ENCODE data around the gene CHN2.

Gene CHN2

DNA sequence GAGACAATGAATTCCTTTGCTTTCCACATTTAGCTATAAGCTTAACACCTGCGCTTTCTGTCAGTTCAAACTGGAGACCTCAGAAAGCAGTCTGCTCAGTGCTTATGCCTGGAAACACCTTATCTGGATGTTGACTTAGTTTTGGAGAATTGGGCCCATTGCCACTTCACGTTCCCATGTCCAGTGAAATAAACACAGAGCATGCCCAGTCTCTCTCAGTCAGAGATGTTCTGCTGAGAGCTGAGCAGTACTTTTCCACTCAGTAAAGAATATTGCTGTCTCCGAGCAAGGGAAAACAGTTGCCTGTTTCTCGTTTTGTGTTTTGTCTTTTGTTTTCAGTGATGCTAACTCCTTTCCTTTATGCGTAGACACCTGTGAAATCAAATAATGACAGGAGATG lies 285.9 kb downstream of the CHN2 start:
- DNase-seq, result no peak

DNA sequence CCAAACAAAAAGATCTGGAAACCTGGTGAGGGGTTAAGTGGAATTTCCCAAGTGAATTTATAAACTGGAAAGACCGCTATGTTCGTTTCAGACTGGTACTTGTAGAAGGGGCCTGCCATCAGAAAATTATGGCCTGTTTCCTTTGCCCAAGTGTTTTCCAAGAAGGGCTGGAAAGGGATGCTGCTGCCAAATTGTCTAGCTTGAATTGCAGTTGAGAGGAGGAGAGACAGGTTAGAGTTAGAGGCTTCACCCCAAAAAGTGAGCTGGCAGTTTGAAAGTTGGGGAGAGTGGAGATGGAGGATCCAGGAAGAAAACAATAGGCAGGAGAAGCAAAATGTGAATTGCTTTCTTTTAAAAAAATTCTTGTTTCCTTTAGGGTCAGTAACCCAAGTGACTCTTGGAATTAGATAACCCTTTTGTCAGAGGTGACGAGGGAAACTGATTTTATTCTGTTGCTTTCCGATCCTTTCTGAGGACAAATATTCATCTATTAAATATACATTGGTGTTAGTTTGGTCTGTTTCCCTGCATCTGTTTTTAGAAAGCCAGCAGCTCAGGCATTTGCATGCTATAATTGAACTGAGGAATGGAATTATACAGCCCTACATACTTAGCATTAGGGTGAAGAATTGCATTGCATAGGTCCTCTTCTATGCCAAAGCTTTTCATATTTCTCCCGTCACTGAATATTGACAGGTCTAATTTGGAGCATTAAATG lies 286.5 kb downstream of the CHN2 start:
- no peak for DNase-seq

DNA sequence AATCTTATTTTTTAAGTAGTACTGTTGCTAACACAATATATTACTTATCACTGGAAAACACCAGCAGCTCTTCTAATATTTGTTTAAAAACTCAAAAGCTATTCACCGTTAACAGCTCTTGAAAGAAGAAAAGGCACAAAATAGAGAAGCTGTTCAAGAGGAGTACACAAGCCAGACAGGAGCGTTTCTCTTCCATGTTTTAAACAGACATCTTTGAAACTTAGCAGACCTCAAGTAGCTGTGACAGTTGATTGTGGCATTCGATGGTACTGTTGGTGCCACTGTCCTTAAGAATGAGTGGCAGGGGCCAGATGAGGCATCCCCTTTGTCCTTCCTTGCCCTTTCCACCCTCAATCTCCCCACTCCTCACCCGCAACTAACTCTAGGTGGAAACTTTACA lies 287.5 kb downstream of the CHN2 start:
- no peak for DNase-seq

DNA sequence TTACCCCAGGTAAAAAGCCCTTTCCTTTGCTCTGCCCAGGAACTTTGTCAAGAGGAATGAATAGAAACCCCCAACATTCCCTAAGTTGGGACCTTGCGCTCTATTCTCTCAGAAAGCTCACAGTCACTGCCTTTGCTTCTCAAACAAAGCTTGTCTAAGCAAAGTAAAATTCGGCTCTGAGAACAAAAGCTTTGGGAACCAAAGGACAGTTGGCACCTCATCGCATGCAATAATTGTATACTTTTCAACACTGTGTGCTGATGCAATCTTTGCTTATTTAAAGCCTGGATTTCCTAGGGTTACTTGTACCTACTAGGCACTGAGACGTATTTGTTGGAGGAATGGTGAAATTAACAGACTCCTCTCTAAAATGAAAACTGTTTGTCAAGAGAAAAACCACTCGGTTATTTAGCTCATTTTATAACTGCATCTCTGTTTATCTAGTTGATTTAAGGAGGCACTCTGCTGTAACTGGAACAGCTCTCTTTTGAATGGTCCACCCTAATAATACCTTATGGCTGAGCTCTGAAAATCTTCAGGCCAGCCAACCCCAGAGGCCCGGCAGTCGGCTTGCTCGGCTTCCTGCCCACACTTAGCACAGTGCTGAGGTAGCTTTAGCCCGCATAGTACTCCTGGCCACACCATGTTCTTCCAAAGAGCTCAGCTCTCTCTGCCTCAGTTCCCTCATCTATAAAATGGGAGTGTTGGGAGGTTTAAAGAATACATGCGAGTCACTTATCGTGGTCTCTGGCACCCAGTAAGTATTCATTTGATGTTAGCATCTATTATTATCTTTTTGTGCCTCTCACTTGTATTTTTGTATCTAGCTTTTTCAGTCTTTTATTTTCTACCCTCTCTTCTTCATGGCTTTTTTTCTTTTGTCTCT lies 288.9 kb downstream of the CHN2 start:
- DNase-seq, result no peak

DNA sequence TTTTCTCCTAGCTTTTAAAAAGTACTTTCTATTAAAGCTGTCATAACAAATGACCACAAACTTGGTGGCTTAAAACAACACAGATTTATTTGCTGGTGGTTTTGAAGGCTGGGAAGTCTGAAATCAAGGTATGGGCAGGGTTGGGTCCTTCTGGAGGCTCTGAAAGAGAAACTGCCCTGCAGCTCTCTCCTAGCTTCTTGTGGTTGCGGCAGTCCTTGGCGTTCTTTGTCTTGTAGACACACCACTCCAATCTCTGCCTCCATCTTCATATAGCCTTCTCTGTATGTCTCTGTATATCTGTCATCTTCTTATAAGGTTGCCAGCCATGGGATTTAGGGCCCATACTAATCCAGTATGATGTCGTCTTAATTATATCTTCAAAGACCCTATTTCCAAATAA lies 289.7 kb downstream of the CHN2 start:
- no peak for DNase-seq

DNA sequence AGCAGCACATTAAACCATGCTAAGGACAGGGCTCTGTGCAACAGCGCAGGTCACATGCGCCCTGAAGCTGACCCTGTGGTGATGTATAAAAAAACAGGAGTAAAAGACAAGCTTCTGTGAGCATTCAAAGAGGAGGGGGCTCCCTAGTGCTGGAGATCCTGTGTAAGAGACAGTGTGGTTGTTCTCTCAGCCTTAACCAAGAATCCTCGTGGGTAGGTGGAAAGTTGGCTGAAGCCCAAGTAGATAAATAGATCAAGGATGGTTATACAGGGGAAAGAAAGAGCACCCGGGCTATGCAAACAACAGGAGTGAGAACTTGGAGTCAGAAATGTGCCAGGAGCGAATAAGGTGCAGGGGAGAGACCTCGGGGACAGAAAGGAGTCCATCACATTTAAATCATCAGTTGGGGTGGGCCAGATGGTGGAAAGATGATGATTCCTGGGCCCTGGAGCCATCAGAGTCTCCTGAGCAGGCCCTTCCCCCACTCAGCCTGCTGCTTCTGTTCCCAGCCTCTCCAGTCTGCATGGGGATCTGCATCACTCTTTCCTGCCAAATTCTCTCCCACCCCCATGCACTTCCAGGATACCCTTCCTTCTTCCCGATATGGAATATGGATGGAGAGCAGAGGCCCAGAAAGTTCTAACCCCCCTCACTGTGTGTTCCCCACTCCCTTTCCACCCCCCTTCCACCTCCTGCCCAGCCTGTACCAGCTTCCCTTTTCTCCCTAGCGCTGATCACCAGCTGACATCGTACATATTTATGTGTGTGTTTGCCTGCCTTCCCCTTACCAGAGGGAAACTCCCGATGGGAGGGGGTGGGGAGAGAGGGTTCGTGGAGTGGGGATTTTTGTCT lies 291.0 kb downstream of the CHN2 start:
- no peak for DNase-seq

DNA sequence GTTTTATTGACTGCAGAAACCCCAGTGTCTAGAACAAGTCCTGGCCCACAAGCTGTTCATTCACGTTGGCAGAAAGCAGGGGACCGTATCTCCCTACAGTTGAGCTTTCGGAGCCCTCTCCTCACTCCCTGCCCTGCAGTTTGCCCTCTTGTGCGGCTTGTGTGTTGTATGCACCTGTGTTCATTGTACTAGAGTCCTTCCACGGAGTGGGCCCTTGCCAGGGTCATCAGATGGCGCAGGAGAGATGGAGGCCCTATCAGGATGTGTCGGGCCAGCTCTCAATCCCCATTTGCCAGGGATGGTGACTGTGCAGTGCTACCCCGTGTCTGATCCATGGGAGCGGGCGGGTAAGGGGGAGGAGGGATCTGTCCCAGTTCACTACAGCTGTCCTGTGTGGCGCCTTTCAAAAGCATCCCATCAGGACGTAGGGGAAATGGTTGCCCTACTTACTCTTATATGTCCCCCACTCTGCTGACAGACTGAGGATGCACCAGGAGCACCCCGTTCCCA lies 291.7 kb downstream of the CHN2 start:
- no peak for DNase-seq

DNA sequence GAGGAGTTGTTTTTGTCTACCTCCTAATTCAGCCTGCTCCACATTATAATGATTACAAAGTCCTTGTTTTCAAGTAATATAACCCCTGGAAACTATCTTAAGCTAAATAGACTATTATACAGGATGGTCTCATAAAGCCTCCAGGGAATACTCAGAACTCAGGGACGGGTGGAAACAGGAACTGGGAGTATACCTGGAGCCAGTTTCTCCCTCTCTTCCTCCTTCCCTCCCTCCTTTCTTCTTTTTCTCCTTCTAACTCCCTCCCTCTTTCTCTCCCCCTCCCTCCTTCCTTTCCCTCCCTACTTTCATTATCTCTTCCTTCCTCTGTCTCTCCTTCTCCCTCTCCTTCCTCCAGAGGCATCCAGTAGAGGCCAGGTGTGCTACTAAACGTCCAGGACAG lies 292.8 kb downstream of the CHN2 start:
- DNase-seq, result no peak

DNA sequence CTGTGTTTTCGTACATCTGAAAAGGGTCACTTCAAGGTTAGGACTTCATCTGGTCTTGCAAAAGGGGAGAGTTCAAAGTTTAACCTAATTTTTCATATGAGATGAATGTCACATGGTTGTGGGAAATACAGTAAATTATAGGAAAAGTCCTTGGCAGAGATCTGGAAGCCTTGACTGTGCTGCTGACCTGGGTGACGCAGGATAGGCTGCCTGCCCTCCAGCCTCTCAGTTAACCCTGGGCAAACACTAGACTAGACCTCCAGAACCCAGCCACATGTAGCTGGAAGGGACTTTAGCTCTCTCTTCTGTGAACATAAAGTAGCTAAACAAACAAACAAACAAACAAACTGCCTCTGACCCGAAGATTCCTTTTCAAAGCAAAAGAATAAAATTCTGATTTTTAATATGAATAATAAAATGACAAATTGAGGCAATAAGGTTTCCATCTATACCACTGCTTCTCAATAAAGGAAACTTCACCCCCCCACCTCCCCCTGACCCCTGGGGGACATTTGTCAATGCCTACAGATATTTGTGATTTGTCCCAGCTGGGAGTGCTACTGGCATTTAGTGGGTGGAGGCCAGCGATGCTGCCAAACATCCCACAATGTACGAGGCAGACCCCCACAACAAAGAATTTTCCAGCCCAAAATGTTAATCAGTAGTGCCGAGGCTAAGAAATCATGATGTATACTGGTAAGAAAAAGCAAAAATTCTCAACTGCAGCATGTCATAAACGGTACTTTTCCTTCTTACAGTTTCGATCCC lies 293.8 kb downstream of the CHN2 start:
- no peak for DNase-seq

DNA sequence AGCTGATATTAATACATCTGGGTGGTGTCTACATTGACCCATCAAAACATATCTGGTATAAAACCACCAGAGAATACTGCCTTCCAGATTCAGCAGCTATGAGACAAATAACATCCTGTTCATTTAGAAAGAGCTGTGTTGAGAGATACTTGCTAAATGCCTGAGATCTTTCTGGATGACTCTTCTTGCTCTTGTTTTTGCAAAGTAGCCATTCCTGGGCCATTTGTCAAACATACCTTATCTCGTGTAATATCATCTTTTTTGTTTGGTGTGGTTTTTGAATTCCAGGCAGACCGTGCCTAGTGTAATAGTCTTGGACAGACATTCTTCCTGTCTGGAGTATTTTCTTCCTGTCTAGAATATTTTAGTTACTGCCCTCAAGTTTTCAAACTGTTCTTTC lies 294.4 kb downstream of the CHN2 start:
- DNase-seq, result no peak

DNA sequence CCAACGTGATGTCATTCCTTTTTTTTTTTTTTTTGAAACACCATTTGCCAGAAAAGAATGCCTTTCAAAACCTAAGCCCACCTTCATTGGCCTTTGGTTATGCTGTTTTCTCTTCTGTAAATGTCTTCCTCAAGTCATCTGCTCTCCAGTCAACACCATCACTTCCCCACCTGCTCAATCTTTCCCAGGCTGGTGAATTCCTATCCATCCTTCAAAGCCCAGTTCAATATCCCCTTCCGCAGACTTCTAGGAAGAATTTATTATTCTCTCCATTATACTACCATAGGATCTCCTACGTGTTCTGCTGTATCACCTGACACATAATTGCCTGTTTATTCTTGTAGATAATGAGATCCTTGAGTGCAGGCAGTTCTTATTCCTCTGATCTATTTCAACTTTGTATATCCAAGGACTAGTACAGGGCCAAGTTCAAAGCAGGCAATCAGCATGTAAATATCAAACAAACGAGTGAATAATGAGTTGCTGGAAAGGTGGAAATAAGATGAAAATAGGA lies 295.6 kb downstream of the CHN2 start:
- no peak for DNase-seq

DNA sequence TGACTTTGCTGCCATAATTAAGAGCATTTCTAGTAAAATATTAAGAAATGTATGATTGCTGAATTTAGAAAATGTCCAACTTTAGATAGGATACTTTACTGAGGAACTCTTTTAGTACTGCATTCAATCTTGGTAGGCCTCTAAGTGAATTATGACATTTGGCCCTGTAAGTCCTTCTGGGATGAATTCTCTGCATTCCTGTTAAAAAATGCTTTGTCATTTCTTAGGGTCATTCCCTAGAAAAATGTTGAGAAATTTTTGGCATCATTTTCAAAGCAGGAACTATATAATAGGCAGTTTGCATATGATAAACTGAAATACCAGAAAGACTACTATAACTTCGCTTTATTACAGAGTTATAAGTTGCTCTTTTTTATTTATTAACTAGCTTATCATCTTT lies 299.8 kb downstream of the CHN2 start:
- no peak for DNase-seq

DNA sequence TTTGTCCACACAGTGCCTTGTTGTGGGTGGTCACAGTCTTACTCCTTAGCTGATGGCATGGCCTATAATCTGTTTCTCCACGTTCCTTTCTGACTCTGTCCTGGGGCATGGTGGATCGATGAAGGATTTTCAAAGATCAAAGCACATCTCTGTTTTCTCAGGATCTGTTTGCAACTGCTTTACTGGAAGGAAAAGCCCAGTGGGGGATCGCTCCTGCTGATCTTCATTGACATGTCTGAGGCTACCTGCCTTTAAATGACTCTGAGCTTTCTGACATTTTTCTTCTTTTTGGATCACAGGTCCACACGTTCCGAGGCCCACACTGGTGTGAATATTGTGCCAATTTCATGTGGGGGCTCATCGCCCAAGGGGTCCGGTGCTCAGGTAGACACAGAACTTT lies 301.1 kb downstream of the CHN2 start:
- DNase-seq, result no peak

DNA sequence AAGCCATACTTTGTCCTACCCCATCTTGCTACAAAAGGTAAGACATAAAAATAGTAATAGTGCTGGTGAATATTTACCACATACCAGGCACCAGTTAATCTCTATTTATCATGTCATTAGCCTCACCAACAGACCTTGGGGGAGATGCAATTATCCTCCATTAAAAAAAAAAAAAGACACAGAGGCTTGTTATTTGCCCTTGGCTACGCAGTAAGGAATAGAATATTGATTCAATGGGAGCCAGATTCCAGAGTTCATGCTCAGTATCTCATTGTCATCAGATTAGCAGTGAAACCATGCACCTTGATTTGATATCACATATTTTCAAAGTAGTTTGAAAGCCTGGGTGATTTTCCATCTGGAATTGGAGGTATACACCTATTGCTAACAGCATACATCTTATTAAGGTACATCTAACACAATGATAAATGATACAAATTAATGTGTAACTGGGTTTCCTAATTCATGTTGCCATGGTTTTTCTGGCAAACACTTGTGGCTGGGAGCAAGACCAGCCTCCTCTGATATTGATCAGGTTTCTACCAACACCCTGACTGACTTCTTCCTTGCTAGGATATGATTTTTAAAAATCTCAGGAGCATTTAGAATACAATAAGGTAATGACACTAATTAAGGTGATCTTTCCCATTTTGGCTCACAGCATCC lies 301.9 kb downstream of the CHN2 start:
- DNase-seq, result no peak

DNA sequence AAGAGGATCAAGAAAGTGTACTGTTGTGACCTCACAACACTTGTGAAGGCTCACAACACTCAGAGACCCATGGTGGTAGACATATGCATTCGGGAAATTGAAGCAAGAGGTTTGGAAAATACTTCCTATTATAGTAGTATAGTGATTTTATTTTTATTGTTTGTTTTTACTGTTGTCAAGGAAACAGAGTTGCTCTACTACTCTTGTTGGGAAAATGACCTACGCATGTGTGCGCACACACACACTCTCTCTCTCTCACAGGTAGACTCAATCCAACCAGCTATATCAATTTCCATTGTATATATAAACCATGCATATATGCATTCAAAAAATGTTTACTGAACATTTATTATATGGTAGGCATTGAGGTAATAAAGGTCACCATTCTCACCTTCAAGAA lies 305.4 kb downstream of the CHN2 start:
- DNase-seq, result no peak

DNA sequence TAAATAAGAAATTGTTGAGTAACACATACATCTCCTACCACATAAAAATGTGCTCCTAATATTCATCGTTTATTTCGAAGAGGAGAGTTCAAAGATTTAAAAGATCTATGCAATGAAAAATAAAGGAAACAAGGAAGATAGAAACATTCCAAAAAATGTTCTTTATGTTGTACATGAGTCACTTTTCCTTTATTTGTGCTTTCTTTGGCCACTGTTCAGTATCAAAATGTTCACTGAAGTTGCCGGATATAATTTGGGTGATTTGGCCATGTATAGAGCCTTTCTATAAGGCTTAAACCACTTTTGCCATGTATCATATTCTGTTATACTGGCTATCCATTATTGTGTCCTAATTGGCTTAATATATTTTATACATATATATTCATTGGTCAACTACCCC lies 306.1 kb downstream of the CHN2 start:
- no peak for DNase-seq

DNA sequence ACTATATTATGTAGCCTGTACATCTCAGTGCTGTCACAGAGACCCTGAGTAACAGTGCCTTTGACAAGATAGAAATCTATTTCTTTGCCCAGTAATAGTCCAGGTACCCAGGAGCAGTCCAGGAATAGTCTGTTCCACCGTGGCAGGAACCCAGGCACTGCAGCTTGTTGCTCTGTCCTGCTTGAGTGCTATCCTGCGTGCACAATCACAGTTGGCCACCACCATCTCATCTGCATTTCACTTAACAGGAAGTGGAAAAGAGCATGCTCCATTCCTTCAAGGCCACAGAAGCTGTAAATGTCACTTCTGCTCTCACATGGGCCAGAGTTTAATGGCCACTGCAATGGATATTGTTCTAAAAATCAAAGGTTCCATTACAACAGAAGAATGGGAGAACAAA lies 307.6 kb downstream of the CHN2 start:
- DNase-seq, result no peak

DNA sequence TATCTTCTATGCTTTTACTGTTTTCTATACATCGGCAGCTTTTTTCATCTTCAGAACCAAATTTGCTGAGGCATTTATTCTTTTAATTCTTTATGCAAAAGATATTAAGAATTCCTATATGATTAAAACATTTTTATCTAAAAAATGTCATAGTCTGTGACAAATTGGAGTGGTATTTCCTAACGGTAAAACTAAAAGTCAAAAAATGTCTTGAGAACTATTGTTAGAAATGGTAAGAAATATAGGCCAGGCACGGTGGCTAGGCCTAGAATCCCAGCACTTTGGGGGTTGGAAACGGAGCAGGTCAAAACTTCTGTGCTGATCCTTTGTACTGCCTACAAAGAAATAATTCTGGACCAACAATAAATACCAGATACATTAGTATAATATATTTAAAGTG lies 311.4 kb downstream of the CHN2 start:
- DNase-seq, result no peak

DNA sequence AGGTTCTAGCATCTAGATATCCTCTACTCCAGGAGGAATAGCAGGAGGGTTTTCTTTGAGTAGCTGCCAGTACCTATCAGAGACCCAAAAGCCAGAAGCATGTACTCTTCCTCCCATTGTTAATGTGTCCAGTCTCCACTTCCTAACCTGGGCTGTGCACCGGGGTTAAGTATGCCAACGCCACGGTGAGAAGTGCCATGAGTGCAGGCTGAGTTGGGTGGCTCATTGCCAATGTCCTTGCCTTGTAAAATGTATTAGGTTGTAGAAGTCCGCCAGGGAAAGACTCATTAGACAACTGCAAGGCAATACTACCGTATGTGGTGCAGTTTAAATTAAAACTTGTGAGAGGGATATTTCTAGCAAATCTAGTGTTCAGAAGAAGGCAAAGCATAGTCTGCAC lies 314.0 kb downstream of the CHN2 start:
- DNase-seq, result no peak

DNA sequence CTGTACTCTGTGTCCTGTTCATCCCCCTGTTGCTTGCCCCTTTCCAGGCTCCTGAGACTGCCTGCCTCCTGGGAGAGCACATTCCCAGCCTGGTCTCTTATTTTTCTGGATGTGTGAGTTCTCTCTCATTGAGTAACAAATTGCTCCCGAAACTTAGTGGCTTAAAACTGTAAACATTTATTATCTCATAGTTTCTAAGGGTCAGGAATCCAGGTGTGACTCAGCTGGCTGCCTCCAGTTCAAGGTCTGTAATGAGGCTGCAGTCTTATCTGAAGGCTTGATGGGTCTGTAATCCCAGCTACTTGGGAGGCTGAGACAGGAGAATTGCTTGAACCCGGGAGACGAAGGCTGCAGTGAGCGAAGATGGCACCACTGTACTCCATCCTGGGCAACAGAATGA lies 315.5 kb downstream of the CHN2 start:
- DNase-seq, result no peak

DNA sequence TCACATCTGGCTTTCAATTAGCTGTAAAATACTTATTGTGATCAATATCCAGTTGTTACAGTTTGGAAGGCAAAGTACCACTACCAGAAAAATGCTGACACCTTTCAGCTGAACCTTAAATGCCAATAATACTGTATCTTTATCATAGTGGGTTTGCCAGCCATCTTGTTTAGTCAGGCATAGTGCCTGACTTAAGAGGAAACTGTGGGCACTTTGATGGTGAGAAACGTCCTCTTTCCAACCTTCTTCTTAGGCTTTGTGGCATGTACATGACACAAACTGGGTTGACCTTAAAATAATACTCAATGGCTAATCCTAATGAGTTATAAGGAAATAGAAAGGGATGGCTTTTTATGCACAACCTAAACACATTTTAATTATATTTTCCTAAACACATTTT lies 316.8 kb downstream of the CHN2 start:
- no peak for DNase-seq

DNA sequence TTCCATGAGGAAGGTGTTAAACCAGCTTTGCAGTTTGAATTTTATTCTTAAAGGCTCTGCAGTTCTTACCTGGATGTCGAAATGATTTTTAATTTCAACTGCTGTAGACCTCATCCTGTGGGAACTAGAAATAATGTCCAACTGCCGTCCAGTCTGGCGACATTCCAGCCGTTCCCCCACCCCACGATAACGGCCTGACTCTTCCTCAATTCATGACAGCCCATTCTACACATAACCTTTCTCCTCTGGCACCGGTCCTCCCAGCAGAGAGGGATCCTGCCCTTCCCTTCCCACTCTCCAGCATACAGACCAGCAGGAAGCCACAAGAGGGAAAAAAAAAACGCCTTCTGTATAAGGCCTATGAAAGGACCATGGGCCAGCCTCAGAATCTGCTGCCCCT lies 317.3 kb downstream of the CHN2 start:
- no peak for DNase-seq
